Loucy (cell line): Measurements from ENCODE around the gene RBP3.

Experiments
- H2AFZ ChIP-seq: fragments of 200-600 bp; sonication (generic); 2 replicates; pipeline ENCODE4 v1.6.0; 2016; ENCODE audit warnings: antibody characterized with exemption, mild to moderate bottlenecking, low read length, moderate library complexity
- H3F3A ChIP-seq: fragments of 200-600 bp; 2 replicates; pipeline ENCODE4 v1.6.0; 2016; ENCODE audit warnings: antibody characterized with exemption, low read depth, mild to moderate bottlenecking
- H3K27me3 ChIP-seq: fragments of 200-600 bp; sonication (generic); 2 replicates; pipeline ENCODE4 v1.6.1; 2014; ENCODE audit warnings: low read length, mild to moderate bottlenecking; ENCODE audit not compliant: insufficient read depth, poor library complexity, severe bottlenecking
- H3K36me3 ChIP-seq: fragments of 200-600 bp; sonication (generic); 2 replicates; pipeline ENCODE4 v1.6.1; 2016; ENCODE audit warnings: low read length; ENCODE audit not compliant: insufficient read depth
- H3K4me1 ChIP-seq: fragments of 200-600 bp; sonication (generic); 2 replicates; pipeline ENCODE4 v1.5.1; 2014; ENCODE audit warnings: low read length, mild to moderate bottlenecking; ENCODE audit not compliant: insufficient read depth, poor library complexity, severe bottlenecking
- H3K4me2 ChIP-seq: fragments of 200-600 bp; sonication (generic); 2 replicates; pipeline ENCODE4 v1.6.0; 2014; ENCODE audit warnings: antibody characterized with exemption, low read length, low read depth, mild to moderate bottlenecking; ENCODE audit not compliant: poor library complexity, severe bottlenecking
- H3K4me3 ChIP-seq: fragments of 200-600 bp; sonication (generic); 2 replicates; pipeline ENCODE4 v1.5.1; 2014; ENCODE audit warnings: low read length, mild to moderate bottlenecking, mixed read lengths; ENCODE audit not compliant: poor library complexity, severe bottlenecking
- H3K79me2 ChIP-seq: fragments of 200-600 bp; sonication (generic); 2 replicates; pipeline ENCODE4 v1.6.1; 2014; ENCODE audit warnings: low read length; ENCODE audit not compliant: insufficient read depth
- H3K9ac ChIP-seq: fragments of 200-600 bp; sonication (generic); 2 replicates; pipeline ENCODE4 v1.6.0; 2014; ENCODE audit warnings: mild to moderate bottlenecking, low read depth, low read length, moderate library complexity; ENCODE audit not compliant: poor library complexity, severe bottlenecking
- H3K9me2 ChIP-seq: fragments of 200-600 bp; sonication (generic); replicated peaks from 2 replicates; pipeline ENCODE4 v1.6.1; 2016; ENCODE audit warnings: low read depth, low read length, mixed read lengths
- H3K9me3 ChIP-seq: fragments of 200-600 bp; sonication (generic); 2 replicates; pipeline ENCODE4 v1.6.1; 2014; ENCODE audit warnings: mild to moderate bottlenecking, antibody characterized with exemption, low read length, low read depth; ENCODE audit not compliant: insufficient read depth
- H4K20me1 ChIP-seq: fragments of 200-600 bp; sonication (generic); 2 replicates; pipeline ENCODE4 v1.6.0; 2014; ENCODE audit warnings: antibody characterized with exemption, low read length, mild to moderate bottlenecking; ENCODE audit not compliant: insufficient read depth, poor library complexity, severe bottlenecking
- EZH2phosphoT487 ChIP-seq: fragments of 200-600 bp; IDR thresholded peaks from 2 replicates; pipeline ENCODE4 v1.6.1; 2018; ENCODE audit warnings: antibody characterized with exemption, mild to moderate bottlenecking, moderate library complexity, borderline replicate concordance
- TF ChIP-seq, protein P1 (sequence below): fragments of 200-600 bp; sonication (generic); conservative IDR thresholded peaks from 2 replicates; pipeline ENCODE4 v1.5.1; 2014; ENCODE audit warnings: mild to moderate bottlenecking, antibody characterized with exemption, low read length

The RBP3 gene

DNA sequence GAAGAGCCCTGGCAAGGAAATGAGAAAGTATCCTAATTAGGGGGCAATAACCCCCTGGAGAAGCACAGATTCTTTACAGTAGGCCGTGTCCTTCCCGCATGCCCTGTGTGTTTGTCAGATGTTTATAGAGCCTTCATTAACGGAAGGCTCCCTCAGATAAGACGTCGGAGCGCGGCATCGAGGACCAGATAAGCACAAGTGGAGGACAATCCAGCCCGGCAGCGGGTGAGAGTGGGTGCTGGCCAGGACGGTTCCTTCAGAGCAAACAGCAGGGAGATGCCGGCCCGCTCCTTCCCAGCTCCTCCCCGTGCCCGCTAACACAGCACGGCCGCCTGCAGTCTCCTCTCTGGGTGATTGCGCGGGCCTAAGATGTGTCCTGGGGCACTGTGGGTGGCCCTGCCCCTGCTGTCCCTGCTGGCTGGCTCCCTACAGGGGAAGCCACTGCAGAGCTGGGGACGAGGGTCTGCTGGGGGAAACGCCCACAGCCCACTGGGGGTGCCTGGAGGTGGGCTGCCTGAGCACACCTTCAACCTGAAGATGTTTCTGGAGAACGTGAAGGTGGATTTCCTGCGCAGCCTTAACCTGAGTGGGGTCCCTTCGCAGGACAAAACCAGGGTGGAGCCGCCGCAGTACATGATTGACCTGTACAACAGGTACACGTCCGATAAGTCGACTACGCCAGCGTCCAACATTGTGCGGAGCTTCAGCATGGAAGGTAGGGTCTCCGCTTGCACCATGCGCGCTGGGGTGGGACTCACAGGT is 25.7 kb upstream of the RBP3 start, which contains the start of gene GDF2:
Gene GDF2, plus strand, starts transcription at position 155 of the 762 bp plus-strand sequence. Its CDS starts 215 bp downstream, at position 370.
- no peak within 1 kb of the TSS for H3K9ac ChIP-seq
- H3K4me2 ChIP-seq, result no peak within 1 kb of the TSS
- no peak within 1 kb of the TSS for H2AFZ ChIP-seq
- no peak for TF ChIP-seq EZH2phosphoT487
- TF ChIP-seq, protein P1, sequence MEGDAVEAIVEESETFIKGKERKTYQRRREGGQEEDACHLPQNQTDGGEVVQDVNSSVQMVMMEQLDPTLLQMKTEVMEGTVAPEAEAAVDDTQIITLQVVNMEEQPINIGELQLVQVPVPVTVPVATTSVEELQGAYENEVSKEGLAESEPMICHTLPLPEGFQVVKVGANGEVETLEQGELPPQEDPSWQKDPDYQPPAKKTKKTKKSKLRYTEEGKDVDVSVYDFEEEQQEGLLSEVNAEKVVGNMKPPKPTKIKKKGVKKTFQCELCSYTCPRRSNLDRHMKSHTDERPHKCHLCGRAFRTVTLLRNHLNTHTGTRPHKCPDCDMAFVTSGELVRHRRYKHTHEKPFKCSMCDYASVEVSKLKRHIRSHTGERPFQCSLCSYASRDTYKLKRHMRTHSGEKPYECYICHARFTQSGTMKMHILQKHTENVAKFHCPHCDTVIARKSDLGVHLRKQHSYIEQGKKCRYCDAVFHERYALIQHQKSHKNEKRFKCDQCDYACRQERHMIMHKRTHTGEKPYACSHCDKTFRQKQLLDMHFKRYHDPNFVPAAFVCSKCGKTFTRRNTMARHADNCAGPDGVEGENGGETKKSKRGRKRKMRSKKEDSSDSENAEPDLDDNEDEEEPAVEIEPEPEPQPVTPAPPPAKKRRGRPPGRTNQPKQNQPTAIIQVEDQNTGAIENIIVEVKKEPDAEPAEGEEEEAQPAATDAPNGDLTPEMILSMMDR, result no peak
- H3K79me2 ChIP-seq, result no peaks in the 10 kb centered on the region
- H3K27me3 ChIP-seq, result no peaks in the 10 kb centered on the region
- H3K36me3 ChIP-seq, result no peaks in the 10 kb centered on the region
- no peak within 1 kb of the TSS for H3K4me3 ChIP-seq
- no peaks in the 10 kb centered on the region for H4K20me1 ChIP-seq
- H3K9me2 ChIP-seq, result no peaks in the 10 kb centered on the region
- no peaks in the 10 kb centered on the region for H3K4me1 ChIP-seq
- H3K9me3 ChIP-seq, result no peaks in the 10 kb centered on the region
- H3F3A ChIP-seq, result no peaks in the 10 kb centered on the region

DNA sequence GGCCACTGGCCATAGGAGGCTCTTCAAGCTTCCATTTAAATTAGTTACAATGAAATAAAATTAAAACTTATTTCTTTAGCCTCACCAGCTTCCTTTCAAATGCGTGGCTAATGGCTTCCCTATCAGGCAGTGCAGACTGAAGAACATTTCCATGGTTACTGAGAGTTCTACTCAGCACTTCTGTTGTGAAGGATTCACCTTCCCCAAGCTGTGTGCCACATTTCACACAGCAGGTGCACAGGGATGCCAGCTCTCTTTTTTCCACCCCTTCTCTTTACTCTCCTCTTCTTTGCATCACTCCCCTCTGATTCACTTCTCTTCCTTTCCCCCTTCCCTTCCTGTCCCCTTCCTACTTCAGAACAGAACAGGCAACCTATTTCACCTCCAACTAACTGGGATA is 25.1 kb upstream of the RBP3 start:
- Histone ChIP-seq H4K20me1 (no peaks in the 10 kb centered on the region), H3K9ac (no peak overlapping the region), H3K4me2 (no peak overlapping the region), H2AFZ (no peak overlapping the region), H3K4me1 (no peaks in the 10 kb centered on the region), H3K9me3 (no peaks in the 10 kb centered on the region), H3K27me3 (no peaks in the 10 kb centered on the region), H3K79me2 (no peaks in the 10 kb centered on the region), H3K9me2 (no peaks in the 10 kb centered on the region), H3K36me3 (no peaks in the 10 kb centered on the region), H3F3A (no peaks in the 10 kb centered on the region), H3K4me3 (no peak overlapping the region)
- no peak for TF ChIP-seq EZH2phosphoT487
- TF ChIP-seq, protein P1, result no peak

DNA sequence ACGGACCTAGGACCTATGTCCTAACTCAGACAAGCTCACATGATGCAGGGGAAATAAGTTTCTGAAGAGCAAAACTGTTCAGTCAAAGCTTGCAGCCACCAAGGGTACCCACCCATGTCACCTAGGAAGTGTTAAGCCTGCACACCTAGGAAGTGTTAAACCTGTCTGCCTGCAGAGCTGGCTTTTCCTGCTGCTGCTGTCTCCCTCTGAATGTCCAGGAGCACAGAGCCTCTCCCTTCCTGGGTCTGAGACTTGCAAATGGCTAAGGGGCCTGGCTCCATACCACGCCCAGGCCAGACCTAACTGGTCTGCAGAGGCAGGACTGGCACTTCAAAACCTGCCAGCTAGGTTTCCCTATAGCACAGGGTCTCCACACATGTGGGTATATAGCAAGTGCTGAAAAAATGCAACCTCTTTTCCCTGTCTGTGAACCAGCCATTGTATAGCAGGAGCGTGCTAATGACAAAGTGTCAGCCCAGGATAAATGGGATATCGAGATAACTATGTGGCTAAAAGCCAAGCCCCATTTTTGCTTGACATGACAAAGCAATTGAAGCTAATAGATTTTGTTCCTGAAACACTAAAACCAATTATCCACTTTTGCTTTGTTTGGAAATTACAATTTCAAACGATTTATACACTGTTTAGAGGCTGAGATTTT is 24.4 kb upstream of the RBP3 start:
- H3K9me3 ChIP-seq, result no peaks in the 10 kb centered on the region
- no peak overlapping the region for H2AFZ ChIP-seq
- H3K9me2 ChIP-seq, result no peaks in the 10 kb centered on the region
- H3K36me3 ChIP-seq, result no peaks in the 10 kb centered on the region
- no peak overlapping the region for H3K9ac ChIP-seq
- H3K4me3 ChIP-seq, result no peak overlapping the region
- TF ChIP-seq, protein P1, result no peak
- TF ChIP-seq EZH2phosphoT487, result no peak
- no peaks in the 10 kb centered on the region for H3K4me1 ChIP-seq
- no peak overlapping the region for H3K4me2 ChIP-seq
- no peaks in the 10 kb centered on the region for H3F3A ChIP-seq
- H4K20me1 ChIP-seq, result no peaks in the 10 kb centered on the region
- no peaks in the 10 kb centered on the region for H3K27me3 ChIP-seq
- no peaks in the 10 kb centered on the region for H3K79me2 ChIP-seq
